Liver (tissue), 9 donors: ENCODE measurements around the gene IARS1. TPM values are rescaled to one million over a fixed set of nuclear protein-coding genes. Genes with fewer than 3 reads are reported as not detected.

Source experiments
- DNase-seq: peaks from one replicate; pipeline ENCODE4 v3.0.0-alpha.2; 2017; ENCODE audit warnings: low spot score
- H3K27ac ChIP-seq, 2 donors: one replicate each; pipeline ENCODE4 v1.7.0; 2013; ENCODE audit warnings: inconsistent platforms in 2 of 2, low read length in 2 of 2, control low read depth in 1 of 2, low read depth in 1 of 2, mild to moderate bottlenecking in 1 of 2
- H3K27me3 ChIP-seq, 4 donors: one replicate each; pipeline versions ENCODE4 v1.6.1 to v1.7.0; 2013; ENCODE audit warnings: low read length in 3 of 4, inconsistent platforms in 1 of 4, mild to moderate bottlenecking in 1 of 4, moderate library complexity in 1 of 4; ENCODE audit not compliant: control insufficient read depth in 4 of 4, insufficient read depth in 4 of 4
- H3K36me3 ChIP-seq, 4 donors: one replicate each; pipeline versions ENCODE4 v1.6.1 to v1.7.0; 2013; ENCODE audit warnings: low read length in 3 of 4, mild to moderate bottlenecking in 3 of 4, low read depth in 1 of 4, moderate library complexity in 1 of 4; ENCODE audit not compliant: control insufficient read depth in 4 of 4, insufficient read depth in 3 of 4
- H3K4me1 ChIP-seq, 4 donors: one replicate each; pipeline versions ENCODE4 v1.6.1 to v1.7.0; 2013; ENCODE audit warnings: low read length in 3 of 4, mild to moderate bottlenecking in 3 of 4, moderate library complexity in 1 of 4; ENCODE audit not compliant: control insufficient read depth in 4 of 4, insufficient read depth in 4 of 4
- H3K4me3 ChIP-seq, 3 donors: one replicate each; pipeline versions ENCODE4 v1.6.1 to v1.7.0; 2013; ENCODE audit warnings: low read length in 3 of 3, control low read depth in 1 of 3, low read depth in 1 of 3, mild to moderate bottlenecking in 1 of 3
- H3K9ac ChIP-seq, 2 donors: one replicate each; pipeline ENCODE4 v1.7.0; 2013; ENCODE audit warnings: low read length in 2 of 2, mild to moderate bottlenecking in 2 of 2, moderate library complexity in 2 of 2, control low read depth in 1 of 2, low read depth in 1 of 2
- H3K9me3 ChIP-seq, 4 donors: one replicate each; pipeline versions ENCODE4 v1.6.1 to v1.7.0; 2013; ENCODE audit warnings: low read length in 3 of 4; ENCODE audit not compliant: control insufficient read depth in 4 of 4
- EGR1 ChIP-seq, 2 donors: IDR thresholded peaks; 2 replicates each; pipeline ENCODE4 v1.6.1; 2016 to 2018; ENCODE audit warnings: antibody characterized with exemption in 2 of 2, low read depth in 2 of 2
- FOXA2 ChIP-seq: IDR thresholded peaks from 2 replicates; pipeline ENCODE4 v1.6.1; 2016; ENCODE audit warnings: antibody characterized with exemption
- GABPA ChIP-seq, 2 donors: IDR thresholded peaks in 1 of 2; conservative IDR thresholded peaks in 1 of 2; 2 replicates each; pipeline ENCODE4 v1.6.1; 2016; ENCODE audit warnings: antibody characterized with exemption in 2 of 2, mild to moderate bottlenecking in 1 of 2, moderate library complexity in 1 of 2
- HNF4A ChIP-seq, 2 donors: conservative IDR thresholded peaks; 2 replicates each; pipeline ENCODE4 v1.6.1; 2016; ENCODE audit warnings: antibody characterized with exemption in 2 of 2, mild to moderate bottlenecking in 2 of 2
- HNF4G ChIP-seq: IDR thresholded peaks from 2 replicates; pipeline ENCODE4 v1.6.1; 2016; ENCODE audit warnings: antibody characterized with exemption
- JUND ChIP-seq, 2 donors: IDR thresholded peaks; 2 replicates each; pipeline ENCODE4 v1.6.1; 2016; ENCODE audit warnings: antibody characterized with exemption in 2 of 2
- NR2F2 ChIP-seq: IDR thresholded peaks from 2 replicates; pipeline ENCODE4 v1.6.1; 2016; ENCODE audit warnings: antibody characterized with exemption
- RAD21 ChIP-seq, 2 donors: IDR thresholded peaks; 2 replicates each; pipeline ENCODE4 v1.6.1; 2016; ENCODE audit warnings: antibody characterized with exemption in 2 of 2, mild to moderate bottlenecking in 2 of 2
- TAF1 ChIP-seq: conservative IDR thresholded peaks from 2 replicates; pipeline ENCODE4 v1.6.1; 2016; ENCODE audit warnings: antibody characterized with exemption, mild to moderate bottlenecking
- YY1 ChIP-seq: IDR thresholded peaks from 2 replicates; pipeline ENCODE4 v1.6.1; 2016; ENCODE audit warnings: antibody characterized with exemption, mild to moderate bottlenecking
- WGBS: extraction: QIAGEN DNeasy Blood & Tissue Kit; methylation state at CpG from one replicate; pipeline ENCODE4 v1.1.7; 2013; 5-methylcytosine and 5-hydroxymethylcytosine counted together
- polyA plus RNA-seq, 2 donors: library from polyadenylated mRNA; stranded (reverse) in 1 of 2; unstranded in 1 of 2; fragments of 200-250 nt in 1 of 2; fragments of >200 nt in 1 of 2; fragmentation: Nextera tagmentation in 1 of 2; extraction: Ambion mirVana in 1 of 2; gene quantifications; one replicate each; pipeline versions ENCODE4 v1.2.1 to v1.2.3, GENCODE V29; 2013 to 2015
- total RNA-seq, 2 donors: library from RNA; depleted of rRNA; stranded (reverse); fragments of >200 nt; gene quantifications; one replicate each; pipeline ENCODE4 v1.2.3, GENCODE V29; 2014
- TF ChIP-seq, protein P1 (sequence below): IDR thresholded peaks from 2 replicates; pipeline ENCODE4 v1.6.1; 2016; ENCODE audit warnings: antibody characterized with exemption, mild to moderate bottlenecking
- TF ChIP-seq, protein P2 (sequence below): IDR thresholded peaks from 2 replicates; pipeline ENCODE4 v1.6.1; 2016; ENCODE audit warnings: antibody characterized with exemption
- TF ChIP-seq, protein P3 (sequence below): IDR thresholded peaks from 2 replicates; pipeline ENCODE4 v1.6.1; 2016; ENCODE audit warnings: antibody characterized with exemption
- TF ChIP-seq, protein P4 (sequence below): fragments of 150-350 bp; IDR thresholded peaks from 2 replicates; pipeline ENCODE4 v1.5.1; 2017; ENCODE audit warnings: improper control_type of control experiment, low read depth, low read length; ENCODE audit not compliant: missing input control
- donor health status: healthy.
- donor health status: healthy.
- donor health status: healthy.
- donor health status: healthy.
- donor health status: healthy.

Gene IARS1
- total and polyA plus RNA-seq, 4 donors, result 24.8 to 81.7 (median 49.6) TPM

DNA sequence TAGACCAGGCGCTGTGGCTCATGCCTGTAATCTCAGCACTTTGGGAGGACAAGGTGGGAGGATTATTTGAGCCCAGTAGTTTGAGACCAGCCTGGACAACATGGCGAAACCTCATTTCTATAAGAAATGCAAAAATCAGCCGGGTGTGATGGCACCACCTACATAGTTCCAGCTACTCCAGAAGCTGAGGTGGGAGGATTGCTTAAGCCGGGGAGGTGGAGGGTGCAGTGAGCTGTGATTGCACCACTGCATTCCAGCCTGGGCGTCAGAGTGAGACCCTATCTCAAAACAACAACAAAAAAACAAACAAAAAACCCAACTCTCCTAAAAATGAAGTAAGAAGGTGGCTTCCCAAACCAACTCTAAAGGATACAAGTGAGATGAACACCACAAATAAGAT lies 23.0 kb downstream of the IARS1 start:
- no peak overlapping the region for H3K4me3 ChIP-seq
- TF ChIP-seq, protein P1, sequence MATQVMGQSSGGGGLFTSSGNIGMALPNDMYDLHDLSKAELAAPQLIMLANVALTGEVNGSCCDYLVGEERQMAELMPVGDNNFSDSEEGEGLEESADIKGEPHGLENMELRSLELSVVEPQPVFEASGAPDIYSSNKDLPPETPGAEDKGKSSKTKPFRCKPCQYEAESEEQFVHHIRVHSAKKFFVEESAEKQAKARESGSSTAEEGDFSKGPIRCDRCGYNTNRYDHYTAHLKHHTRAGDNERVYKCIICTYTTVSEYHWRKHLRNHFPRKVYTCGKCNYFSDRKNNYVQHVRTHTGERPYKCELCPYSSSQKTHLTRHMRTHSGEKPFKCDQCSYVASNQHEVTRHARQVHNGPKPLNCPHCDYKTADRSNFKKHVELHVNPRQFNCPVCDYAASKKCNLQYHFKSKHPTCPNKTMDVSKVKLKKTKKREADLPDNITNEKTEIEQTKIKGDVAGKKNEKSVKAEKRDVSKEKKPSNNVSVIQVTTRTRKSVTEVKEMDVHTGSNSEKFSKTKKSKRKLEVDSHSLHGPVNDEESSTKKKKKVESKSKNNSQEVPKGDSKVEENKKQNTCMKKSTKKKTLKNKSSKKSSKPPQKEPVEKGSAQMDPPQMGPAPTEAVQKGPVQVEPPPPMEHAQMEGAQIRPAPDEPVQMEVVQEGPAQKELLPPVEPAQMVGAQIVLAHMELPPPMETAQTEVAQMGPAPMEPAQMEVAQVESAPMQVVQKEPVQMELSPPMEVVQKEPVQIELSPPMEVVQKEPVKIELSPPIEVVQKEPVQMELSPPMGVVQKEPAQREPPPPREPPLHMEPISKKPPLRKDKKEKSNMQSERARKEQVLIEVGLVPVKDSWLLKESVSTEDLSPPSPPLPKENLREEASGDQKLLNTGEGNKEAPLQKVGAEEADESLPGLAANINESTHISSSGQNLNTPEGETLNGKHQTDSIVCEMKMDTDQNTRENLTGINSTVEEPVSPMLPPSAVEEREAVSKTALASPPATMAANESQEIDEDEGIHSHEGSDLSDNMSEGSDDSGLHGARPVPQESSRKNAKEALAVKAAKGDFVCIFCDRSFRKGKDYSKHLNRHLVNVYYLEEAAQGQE, result no peak
- TF ChIP-seq TAF1, result no peak
- TF ChIP-seq, protein P2, sequence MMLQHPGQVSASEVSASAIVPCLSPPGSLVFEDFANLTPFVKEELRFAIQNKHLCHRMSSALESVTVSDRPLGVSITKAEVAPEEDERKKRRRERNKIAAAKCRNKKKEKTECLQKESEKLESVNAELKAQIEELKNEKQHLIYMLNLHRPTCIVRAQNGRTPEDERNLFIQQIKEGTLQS, result no peak
- TF ChIP-seq, protein P3, sequence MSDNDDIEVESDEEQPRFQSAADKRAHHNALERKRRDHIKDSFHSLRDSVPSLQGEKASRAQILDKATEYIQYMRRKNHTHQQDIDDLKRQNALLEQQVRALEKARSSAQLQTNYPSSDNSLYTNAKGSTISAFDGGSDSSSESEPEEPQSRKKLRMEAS, result no peak
- H3K9me3 ChIP-seq, result no peaks in the 10 kb centered on the region
- peaks cover 22 to 88% (median 77%) of the 10 kb centered on the region in 4 donors for H3K36me3 ChIP-seq
- DNase-seq, result no peak
- H3K27me3 ChIP-seq, result no peaks in the 10 kb centered on the region
- no peak overlapping the region for H3K9ac ChIP-seq
- no peaks in the 10 kb centered on the region for H3K4me1 ChIP-seq
- WGBS, result 96% methylated on average over 5 of the region's 5 CpGs
- no peak overlapping the region for H3K27ac ChIP-seq

DNA sequence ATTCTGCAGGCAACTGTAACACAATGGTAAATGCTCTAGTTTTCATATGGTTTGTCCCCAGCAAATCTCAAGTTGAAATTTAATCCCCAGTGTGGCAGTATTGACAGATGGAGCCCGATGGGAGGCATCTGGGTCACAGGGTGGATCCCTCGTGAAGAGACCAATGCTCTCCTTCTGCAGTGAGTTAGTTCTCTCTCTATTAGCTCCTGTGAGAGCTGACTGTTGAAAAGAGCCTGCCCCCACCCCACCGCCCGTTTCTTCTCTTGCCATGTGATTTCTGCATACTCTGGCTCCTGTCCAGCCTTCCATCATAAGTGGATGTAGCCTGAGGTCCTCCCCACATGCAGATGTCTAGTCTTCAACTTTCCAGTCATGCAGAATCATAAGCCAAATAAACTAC lies 27.0 kb downstream of the IARS1 start:
- H3K9ac ChIP-seq, result no peak overlapping the region
- WGBS, result 79% methylated on average over 4 of the region's 4 CpGs
- no peak for DNase-seq
- no peaks in the 10 kb centered on the region for H3K4me1 ChIP-seq
- no peaks in the 10 kb centered on the region for H3K27me3 ChIP-seq
- peaks cover 20 to 94% (median 79%) of the 10 kb centered on the region in 4 donors for H3K36me3 ChIP-seq
- no peak for TF ChIP-seq HNF4A (conservative IDR thresholded peaks at IDR 0.05)
- TF ChIP-seq EGR1 (IDR thresholded peaks at IDR 0.05; ENCODE audit: low read depth in 2 of 2), result no peak
- TF ChIP-seq, protein P4, sequence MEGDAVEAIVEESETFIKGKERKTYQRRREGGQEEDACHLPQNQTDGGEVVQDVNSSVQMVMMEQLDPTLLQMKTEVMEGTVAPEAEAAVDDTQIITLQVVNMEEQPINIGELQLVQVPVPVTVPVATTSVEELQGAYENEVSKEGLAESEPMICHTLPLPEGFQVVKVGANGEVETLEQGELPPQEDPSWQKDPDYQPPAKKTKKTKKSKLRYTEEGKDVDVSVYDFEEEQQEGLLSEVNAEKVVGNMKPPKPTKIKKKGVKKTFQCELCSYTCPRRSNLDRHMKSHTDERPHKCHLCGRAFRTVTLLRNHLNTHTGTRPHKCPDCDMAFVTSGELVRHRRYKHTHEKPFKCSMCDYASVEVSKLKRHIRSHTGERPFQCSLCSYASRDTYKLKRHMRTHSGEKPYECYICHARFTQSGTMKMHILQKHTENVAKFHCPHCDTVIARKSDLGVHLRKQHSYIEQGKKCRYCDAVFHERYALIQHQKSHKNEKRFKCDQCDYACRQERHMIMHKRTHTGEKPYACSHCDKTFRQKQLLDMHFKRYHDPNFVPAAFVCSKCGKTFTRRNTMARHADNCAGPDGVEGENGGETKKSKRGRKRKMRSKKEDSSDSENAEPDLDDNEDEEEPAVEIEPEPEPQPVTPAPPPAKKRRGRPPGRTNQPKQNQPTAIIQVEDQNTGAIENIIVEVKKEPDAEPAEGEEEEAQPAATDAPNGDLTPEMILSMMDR, result no peak
- no peak for TF ChIP-seq YY1
- no peak for TF ChIP-seq JUND (IDR thresholded peaks at IDR 0.05)
- TF ChIP-seq GABPA (IDR thresholded peaks at IDR 0.05 in 1 of 2, conservative IDR thresholded peaks at IDR 0.05 in 1 of 2), result no peak
- H3K4me3 ChIP-seq, result no peak overlapping the region
- no peaks in the 10 kb centered on the region for H3K9me3 ChIP-seq
- no peak overlapping the region for H3K27ac ChIP-seq

DNA sequence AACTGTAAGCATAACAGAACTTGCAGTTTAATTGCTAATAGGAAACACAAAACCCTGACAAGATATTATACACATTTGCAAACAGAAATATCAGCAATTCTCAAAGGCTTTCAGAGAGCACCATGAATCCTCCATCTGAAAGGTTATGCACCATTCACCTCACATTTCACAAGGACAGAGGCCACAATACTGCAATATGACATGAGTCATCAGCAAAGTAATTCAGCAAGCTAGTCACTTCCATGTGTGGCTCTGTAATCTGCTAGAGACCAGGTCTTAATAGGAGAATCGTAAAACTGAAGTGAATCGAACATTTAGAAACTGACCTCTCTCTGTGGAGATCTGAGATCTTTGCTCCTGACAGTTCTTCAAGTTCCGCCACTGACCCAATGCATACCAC lies 28.3 kb downstream of the IARS1 start:
- Histone ChIP-seq H3K4me3 (no peak overlapping the region), H3K4me1 (no peaks in the 10 kb centered on the region), H3K27ac (no peak overlapping the region), H3K36me3 (peaks cover 18 to 92% (median 72%) of the 10 kb centered on the region in 4 donors), H3K27me3 (no peaks in the 10 kb centered on the region), H3K9me3 (no peaks in the 10 kb centered on the region), H3K9ac (no peak overlapping the region)
- no peak for DNase-seq
- WGBS, result 92% methylated on average over 3 of the region's 3 CpGs
- TF ChIP-seq, protein P2, result no peak
- TF ChIP-seq, protein P1, result no peak
- TF ChIP-seq FOXA2 (no peak), RAD21 (IDR thresholded peaks at IDR 0.05) (no peak), NR2F2 (no peak), HNF4G (no peak), EGR1 (IDR thresholded peaks at IDR 0.05; ENCODE audit: low read depth in 2 of 2) (no peak), HNF4A (conservative IDR thresholded peaks at IDR 0.05) (no peak), TAF1 (no peak), YY1 (no peak), JUND (IDR thresholded peaks at IDR 0.05) (no peak)
- TF ChIP-seq, protein P3, result no peak
- TF ChIP-seq, protein P4, result no peak
